NCI-H1092 (cell line): ENCODE data around the gene ARID2.

Experiments
- DNase-seq: peaks from one replicate; lab custom pipeline; 2025; lab: John Stamatoyannopoulos, UW

Gene ARID2

DNA sequence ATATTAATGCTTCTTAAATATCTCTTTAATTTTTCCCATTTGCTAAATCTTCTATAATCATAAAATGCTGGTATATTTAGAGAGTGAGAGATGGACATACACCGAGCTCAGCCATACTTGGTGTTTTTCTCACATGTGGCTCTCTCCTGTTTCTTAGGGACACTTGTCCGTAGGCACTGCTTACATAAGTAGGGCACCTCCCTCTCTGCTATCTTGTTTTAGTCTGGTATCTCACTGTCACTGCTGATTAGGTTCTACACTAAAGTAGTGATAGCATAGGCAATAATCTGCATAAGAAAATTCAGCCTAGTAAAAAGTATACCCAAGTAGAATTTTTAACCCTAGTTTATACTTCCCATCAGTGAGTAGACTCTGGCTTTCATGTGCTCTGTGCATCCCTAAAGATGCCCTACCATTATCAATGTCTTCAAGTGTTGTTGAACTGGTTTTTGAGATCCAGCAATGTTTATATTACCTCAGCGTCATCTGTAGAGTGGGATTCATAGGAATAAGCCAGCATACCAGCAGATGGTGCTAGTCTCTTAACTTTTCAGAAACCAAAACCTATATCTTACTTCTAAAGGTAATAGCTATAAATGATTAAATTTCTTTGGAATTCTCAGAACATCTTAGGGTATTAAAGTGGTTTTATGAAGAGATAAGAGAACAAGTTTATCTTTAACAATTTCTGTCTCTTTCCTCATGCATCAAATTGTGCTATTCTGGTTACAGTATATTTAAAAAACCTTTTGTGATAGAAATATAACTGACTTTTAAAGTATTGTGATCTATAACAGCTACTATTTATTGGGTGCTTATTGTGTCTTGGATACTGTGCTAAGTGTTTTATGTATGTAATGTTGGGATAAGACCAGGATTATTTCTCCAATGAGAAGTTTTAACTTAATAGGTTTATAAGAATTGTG is 32.9 kb downstream of the ARID2 start:
- no peak for DNase-seq

DNA sequence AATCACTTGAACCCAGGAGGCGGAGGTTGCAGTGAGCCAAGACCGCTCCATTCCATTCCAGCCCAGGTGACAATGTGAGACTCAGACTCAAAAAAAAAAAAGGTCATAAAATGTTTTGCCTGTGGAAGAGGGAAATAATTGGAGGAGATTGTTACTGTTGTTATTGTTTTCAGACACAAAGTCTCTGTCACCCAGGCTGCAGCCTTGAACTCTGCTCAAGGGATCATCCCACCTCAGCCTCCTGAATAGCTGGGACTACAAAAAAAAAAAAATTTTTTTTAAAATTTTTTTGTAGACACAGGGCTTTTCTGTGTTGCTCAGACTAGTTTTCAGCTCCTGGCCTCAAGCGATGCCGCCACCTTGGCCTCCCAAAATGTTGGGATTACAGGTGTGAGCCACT is 33.9 kb downstream of the ARID2 start:
- DNase-seq = no peak

DNA sequence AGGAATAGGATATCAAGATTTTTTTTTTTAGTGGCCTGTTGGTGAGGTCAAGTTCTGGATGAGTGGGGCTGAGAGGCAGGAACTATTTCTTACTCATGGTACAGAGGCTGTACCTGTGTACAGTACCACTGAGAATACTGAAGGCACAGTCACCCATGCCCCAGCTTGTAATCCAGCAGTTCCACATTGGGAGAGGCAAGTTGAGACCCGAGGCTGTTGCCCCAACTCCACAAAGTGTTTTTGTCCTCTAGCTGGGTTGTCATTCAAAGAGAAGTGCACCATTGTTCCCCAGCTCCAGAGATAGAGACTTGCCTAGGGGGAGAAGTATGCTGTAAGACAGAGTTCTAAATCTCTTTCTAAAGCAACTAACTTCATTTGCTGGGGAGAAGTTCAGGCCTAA is 38.7 kb downstream of the ARID2 start:
- DNase-seq = no peak

DNA sequence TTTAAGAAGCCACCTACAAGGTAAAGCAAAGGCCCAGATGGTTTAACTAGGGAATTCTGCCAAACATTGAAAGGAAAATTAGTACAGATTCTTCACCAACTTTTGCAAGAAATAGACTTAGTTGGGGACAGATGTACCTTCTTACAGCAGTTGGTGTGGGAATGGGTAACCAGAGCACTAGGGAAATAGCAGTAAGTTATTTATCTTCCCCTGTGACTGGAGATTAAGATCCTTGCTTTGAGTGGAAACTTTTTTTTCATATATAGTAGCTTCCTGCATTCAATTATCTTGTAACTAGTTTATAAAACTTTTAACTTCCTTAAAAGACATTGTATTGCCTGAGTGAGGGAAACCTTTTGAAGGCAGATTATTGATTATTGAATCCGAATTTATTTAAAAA is 44.2 kb downstream of the ARID2 start:
- DNase-seq = no peak

DNA sequence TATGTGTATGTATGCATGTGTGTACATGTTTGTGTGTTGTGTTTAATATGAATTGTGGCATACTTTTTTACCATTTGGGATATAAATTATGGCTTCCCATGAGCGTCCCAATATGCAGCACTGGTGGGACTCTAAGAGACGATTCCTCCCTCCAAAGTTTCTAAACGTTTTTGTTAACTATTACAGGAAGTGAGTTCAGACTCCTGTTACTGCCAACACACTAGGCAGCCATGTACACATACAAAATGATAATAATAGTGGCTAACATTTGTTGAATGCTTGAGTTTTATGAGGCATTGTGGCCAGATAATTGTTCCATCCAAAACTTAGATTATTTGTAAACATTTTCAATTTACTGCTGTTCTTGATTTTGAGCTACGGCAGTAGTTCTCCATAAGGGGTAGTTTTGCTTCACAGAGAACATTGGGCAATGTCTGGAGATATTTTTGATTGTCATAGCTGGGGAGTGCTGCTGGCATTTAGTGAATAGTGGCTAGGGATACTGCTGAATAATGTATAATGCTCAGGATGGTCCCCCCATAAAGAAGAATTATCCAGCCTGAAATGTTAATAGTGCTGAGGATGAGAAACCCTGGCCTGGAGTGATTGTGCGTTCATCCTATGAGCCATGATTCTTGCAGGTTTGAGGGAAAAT is 45.1 kb downstream of the ARID2 start:
- DNase-seq = no peak

DNA sequence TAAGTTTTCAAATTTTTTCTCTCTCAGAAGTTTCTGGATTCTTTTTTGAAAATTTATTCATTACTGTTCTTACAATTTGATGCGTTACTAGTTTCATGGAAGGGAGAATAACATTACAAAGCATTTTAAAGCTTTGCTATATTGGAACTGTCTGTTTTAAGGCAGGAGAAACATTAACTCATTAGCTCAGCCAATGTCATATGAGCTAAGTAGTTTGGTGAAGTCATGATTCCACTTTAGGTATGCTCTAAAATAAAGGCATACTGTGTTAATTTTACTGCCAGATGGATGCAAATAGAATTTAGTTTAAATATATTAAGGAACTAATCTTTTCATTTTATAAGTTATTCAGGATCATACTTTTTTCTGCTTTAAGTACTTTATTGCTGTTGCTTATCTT is 46.0 kb downstream of the ARID2 start:
- DNase-seq = no peak

DNA sequence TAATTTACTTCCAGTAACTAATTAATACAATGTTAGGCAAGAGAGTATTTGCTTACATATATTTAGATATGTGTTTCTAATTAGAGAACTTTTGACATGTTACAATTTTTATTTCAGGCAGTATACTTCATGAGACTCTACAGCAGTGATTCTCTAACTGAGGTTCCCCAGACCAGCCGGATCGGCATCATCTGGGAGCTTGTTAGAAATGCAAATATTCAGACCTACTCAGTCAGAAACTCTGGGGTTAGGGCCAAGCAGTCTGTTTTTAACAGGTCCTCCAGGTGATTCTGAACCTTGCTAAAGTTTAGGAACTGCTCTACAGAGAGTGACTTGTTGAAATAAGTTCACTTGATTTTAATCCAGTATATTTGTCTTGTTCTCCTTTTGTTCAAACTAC is 46.5 kb downstream of the ARID2 start:
- no peak for DNase-seq

DNA sequence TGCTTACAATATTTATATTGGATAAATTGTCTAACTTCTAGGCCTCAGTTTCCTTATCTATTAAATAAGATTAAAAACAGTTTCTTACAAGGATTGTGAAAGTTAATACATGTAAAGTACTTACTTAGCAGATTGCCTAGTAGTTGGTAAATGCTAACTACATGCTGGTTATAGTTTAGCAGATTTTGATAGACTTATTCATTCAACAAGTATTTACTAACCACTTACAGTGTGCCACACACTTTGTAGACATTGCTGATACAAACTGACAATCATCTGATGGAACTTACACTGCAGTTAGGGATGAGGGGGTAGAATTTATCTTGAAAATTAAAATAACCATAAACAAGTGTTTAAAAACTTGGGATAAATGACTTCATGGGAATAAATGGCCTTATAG is 50.4 kb downstream of the ARID2 start:
- DNase-seq = no peak

DNA sequence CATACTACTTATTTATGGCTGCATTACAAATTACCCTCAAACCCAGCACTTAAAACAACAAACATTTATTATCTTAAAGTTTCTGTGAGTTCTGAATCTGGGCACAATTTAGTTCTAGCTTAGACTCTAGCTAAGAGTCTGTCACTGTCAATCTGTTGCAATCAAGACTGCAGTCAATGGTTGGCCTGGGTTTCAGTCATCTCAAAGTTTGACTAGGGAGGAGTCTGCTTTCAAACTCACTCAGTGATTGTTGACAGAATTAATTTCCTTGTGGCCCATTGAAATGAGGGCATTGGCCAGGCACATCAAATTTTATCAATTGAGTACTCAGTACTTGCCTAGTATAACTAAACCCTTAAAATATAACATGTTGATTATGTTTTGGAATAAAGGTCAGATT is 51.6 kb downstream of the ARID2 start:
- DNase-seq = no peak

DNA sequence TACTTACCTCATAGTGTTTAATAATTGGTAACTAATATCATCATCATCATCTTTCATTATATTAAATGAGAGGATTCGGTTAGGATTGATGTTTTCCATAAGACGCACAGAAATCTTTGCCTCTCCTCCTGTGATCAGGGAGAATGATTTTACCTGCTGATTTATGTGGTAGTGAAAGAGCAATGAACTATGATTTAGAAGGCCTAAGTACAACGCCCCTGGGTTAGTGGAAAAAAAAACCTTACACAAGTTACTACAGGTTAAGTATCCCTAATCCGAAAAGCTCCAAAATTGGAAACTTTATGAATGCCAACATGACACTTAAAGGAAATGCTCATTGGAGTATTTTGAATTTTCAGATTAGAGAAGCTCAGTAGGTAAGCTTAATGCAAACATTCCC is 55.8 kb downstream of the ARID2 start:
- no peak for DNase-seq

DNA sequence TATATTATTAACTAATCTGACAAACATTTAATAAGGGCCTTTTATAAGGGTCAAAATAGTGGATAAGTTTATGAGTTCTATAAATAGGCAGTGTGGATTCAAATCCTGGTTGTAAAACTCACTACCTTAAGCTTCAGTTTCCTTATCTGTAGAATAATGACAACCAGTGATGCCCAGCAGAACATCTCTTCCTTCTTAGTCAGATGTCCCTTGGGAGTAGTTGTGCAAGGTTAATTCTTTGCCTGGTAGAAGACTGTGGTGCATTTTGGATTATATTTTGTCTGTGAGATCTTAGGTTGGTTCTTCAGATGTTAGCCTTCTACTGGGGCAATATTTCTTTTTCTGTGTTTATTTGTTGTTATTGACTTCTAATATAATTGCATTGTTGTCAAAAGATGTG is 59.5 kb downstream of the ARID2 start:
- DNase-seq = no peak

DNA sequence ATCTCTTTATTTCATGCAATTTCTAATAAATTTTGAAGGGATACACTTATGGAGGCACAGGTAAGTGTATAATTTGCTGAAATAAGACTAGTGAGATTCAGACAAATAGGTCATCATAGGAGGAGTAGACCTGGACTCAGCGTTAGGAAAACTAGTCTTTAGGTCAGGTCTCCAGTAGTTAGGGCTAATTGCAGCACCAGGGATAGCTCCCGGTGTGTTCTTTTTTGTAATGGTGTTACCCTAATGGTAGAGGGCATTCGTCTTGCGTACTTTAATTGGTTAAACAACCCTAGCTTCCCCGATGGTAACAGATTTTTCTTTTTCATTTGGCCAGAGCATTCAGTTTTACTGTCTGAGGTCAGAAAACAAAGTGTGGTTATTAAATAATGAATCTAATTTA is 64.9 kb downstream of the ARID2 start:
- DNase-seq = no peak

DNA sequence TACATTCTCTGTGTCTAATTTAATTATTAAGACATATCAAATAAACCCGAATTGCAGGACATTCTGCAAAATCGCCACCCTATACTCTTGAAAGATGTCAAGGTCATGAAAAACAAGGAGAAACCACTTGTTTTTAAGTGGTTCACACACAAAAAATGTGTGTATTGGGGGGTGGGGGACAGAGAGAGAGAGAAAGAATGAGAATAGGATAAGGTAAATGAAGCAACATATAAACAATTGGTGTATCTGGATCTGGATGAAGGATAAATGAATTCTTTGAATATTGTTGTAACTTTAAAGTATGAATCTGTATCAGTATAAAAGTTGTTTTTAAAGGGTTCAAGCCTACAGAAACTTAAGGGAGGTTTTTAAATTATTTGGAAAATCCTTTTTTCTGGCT is 72.1 kb downstream of the ARID2 start:
- DNase-seq = no peak

DNA sequence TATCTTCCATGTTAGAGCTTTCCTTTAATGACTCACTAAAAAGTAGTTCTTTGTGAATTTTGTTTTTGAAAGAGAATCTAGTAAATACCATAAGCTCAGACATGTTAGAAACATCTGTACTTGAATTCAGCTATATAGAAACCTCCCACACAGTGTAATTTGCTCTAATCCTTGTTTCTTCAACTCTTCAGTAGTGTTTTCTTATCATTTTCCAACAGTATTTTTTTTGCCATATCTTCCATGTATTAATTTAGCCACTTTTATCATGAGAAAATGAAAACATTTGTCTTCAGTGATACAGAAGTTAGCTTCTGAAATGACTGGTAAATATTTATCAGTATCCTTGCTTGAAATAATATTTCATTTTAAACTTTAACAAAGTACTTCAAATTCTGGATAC is 73.6 kb downstream of the ARID2 start:
- no peak for DNase-seq

DNA sequence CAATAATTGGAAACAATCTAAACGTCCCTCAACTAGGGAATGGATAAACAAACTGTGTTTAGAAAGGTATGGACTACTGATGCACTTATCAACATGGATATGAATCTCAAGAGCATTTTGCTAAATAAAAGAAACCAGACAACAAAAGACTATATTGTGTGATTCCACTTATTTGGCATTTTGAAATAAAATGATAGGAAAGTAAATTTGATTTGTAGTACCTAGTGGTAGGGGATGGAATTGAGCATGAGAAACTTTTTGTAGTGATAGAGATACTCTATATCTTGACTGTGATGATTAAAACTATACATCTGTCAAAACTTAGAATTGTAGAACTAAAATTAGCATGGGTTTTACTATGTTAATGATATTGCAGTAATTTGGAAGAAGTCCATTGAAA is 87.1 kb downstream of the ARID2 start:
- no peak for DNase-seq

DNA sequence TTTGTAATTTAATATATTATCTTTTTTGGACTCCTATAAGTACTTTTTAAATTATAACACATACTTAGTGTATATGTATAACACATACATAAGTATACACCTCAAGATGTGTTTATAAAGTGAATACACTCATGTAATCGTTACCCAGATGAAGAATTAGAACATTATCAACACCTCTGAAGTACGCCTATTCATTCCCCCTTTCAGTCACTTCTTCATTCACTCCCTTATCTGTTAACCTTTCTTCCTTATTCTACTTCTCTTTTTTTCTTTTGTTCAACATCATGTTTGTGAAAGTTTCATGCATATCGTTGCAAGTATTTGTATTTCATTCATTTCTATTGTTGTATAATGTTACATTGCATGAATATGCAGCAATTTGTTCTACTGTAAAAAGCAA is 98.5 kb downstream of the ARID2 start:
- no peak for DNase-seq

DNA sequence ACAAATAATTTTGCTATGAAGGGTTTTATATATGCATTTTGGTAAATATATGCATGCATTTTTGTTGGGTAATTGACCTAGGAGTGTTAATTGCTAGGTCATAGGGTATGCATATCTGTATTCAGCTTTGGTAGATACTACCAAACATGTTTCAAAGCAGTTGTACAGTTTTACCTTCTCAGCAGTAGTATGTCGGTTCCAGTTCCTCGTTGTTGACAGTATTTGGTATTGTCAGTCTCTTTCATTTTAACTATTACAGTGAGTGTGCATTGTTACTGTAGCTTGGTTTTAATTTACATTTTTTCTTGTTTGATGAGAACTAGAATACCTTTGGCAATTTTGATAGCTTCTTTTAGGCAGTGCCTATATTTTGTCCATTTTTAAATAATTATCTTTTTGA is 98.9 kb downstream of the ARID2 start:
- DNase-seq = no peak

DNA sequence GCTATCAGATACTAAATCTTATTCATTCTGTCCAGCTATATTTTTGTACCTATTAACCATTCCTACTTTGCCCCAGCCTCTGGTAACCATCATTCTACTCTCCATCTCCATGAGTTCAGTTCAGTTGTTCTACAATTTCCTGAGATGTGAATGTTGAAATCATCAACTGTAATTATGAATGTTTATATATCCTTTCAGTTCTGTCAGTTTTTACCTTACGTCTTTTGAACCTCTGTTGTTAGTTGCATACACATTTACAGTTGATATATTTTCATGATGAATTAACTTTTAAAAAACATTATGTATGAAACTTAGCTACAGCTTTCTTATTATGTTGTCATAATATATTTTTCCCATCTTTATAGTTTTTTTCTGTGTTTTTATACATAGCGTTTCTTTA is 102.1 kb downstream of the ARID2 start:
- DNase-seq = no peak

DNA sequence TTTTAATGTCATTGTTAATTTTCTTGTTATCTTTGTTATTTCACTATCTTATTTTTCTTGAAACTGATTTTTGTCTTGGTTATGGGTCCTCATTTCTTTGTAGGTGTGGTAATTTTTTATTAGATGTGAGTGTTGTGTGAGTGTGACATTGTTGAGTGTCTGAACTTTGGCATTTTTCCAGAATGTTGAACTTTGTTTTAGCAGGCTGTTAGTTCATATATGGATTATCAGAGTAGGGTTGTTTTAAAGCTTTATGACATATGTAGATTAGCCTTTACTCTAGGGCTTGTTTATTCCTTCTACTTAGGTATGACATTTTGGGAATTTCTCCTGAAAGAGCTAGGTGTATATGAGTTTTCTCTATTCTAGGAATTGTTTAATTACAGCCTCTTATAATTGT is 103.9 kb downstream of the ARID2 start:
- DNase-seq = no peak

DNA sequence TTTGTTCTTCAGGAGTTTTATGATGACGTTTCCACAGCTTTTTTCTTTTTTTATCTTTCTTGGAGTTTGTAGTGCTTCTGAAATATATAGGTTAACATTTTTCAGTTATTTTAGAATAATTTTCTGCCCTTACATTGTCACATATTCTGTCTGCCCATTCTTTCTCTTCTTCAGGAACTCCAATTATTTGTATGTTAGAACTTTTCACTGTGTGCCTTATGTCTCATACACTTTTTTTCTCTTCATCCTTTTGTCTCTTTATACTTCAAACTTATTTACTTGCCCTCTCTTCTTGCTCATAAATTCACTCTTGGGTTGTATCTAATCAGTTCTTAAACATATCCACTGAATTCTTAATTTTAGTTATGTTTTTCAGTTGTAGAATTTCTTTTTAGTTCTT is 105.3 kb downstream of the ARID2 start:
- DNase-seq = no peak

DNA sequence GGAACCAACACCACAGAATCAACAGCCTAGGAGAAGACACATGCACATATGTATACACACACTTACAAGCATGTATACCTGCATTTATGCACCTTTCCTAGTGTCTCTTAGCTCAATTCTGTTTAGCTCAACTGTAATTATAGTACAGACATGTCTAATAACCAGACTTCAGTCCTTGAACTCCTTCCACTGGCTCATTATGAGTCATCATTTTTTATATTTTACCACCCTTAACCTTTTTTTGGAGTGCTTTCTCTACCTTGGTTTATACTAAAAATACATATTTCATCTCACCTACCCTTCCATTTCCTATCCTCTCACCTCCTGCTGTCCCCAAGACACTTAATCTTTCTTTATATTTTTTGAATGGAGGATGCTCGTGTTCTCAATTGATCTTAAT is 110.4 kb downstream of the ARID2 start:
- no peak for DNase-seq

DNA sequence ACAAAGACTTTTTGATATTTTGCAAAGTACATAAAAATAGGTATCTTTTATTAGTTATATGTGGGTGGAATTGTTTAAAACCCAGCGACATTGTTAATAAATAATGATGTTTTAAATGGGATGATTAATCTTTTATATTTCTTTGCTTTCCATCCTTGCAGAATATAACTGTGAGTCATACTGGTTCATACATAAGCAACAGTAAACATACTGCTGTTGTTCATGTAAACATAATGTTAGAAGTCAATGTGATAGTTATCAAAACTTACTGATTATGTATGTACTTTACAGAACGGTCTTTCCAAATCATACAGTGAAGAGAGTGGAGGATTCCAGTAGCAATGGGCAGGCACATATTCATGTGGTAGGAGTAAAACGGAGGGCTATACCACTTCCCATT is 119.8 kb downstream of the ARID2 start:
- no peak for DNase-seq

DNA sequence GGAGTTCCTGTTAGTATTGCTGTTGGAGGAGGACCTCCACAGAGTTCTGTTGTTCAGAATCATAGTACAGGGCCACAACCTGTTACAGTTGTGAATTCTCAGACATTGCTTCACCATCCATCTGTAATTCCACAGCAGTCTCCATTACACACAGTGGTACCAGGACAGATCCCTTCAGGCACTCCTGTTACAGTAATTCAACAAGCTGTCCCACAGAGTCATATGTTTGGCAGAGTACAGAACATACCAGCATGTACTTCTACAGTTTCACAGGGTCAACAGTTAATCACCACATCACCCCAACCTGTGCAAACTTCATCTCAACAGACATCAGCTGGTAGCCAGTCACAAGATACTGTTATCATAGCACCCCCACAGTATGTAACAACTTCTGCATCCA is 120.8 kb downstream of the ARID2 start:
- DNase-seq = no peak

DNA sequence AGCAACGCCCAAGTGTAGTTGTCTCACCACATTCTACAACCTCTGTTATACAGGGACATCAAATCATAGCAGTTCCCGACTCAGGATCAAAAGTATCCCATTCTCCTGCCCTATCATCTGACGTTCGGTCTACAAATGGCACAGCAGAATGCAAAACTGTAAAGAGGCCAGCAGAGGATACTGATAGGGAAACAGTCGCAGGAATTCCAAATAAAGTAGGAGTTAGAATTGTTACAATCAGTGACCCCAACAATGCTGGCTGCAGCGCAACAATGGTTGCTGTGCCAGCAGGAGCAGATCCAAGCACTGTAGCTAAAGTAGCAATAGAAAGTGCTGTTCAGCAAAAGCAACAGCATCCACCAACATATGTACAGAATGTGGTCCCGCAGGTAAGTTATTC is 123.0 kb downstream of the ARID2 start:
- DNase-seq = no peak
